ENCODE data around the gene VCAM1.

VCAM1 gene

GRCh38 chr1:100736746-100737145, 17.2 kb downstream of the VCAM1 start:
- Histone ChIP-seq H3K4me1 (ENCODE audit: control insufficient read depth, low read length) (no peaks in the 10 kb centered on the region), H3K79me2 (ENCODE audit: control insufficient read depth, low read length) (no peaks in the 10 kb centered on the region), H3K4me3 (ENCODE audit: low read length) (no peak overlapping the region), H3K27ac (ENCODE audit: low read depth, low read length) (no peak overlapping the region), H3K27me3 (ENCODE audit: control insufficient read depth, low read length) (no peaks in the 10 kb centered on the region), H3K9me2 (replicated peaks; ENCODE audit: control insufficient read depth, low read length) (no peaks in the 10 kb centered on the region), H3K4me2 (ENCODE audit: low read length) (no peak overlapping the region), H3K9me3 (ENCODE audit: control insufficient read depth, insufficient read depth, low read length) (no peaks in the 10 kb centered on the region), H3K36me3 (ENCODE audit: control insufficient read depth, low read length) (no peaks in the 10 kb centered on the region), H4K20me1 (ENCODE audit: control insufficient read depth, insufficient read depth, low read depth, low read length) (no peaks in the 10 kb centered on the region), H3F3A (ENCODE audit: control insufficient read depth, insufficient read depth) (no peaks in the 10 kb centered on the region)
- TF ChIP-seq CTCF (IDR thresholded peaks at IDR 0.05; ENCODE audit: low read depth, low read length, poor library complexity, severe bottlenecking) (no peak), EZH2phosphoT487 (IDR thresholded peaks at IDR 0.05; ENCODE audit: borderline replicate concordance, low read length) (no peak)

- H3F3A ChIP-seq (ENCODE audit: control insufficient read depth, insufficient read depth) = no peaks in the 10 kb centered on the region
- H3K9me3 ChIP-seq (ENCODE audit: control insufficient read depth, insufficient read depth, low read length) = no peaks in the 10 kb centered on the region
- no peaks in the 10 kb centered on the region for H3K79me2 ChIP-seq (ENCODE audit: control insufficient read depth, low read length)
- no peaks in the 10 kb centered on the region for H3K4me1 ChIP-seq (ENCODE audit: control insufficient read depth, low read length)
- no peaks in the 10 kb centered on the region for H4K20me1 ChIP-seq (ENCODE audit: control insufficient read depth, insufficient read depth, low read depth, low read length)
- no peak overlapping the region for H3K4me3 ChIP-seq (ENCODE audit: low read length)
- no peak overlapping the region for H3K4me2 ChIP-seq (ENCODE audit: low read length)
- TF ChIP-seq CTCF (IDR thresholded peaks at IDR 0.05; ENCODE audit: low read depth, low read length, poor library complexity, severe bottlenecking) (no peak), EZH2phosphoT487 (IDR thresholded peaks at IDR 0.05; ENCODE audit: borderline replicate concordance, low read length) (no peak)
- H3K36me3 ChIP-seq (ENCODE audit: control insufficient read depth, low read length) = no peaks in the 10 kb centered on the region
- no peaks in the 10 kb centered on the region for H3K27me3 ChIP-seq (ENCODE audit: control insufficient read depth, low read length)
- H3K27ac ChIP-seq (ENCODE audit: low read depth, low read length) = no peak overlapping the region
- no peaks in the 10 kb centered on the region for H3K9me2 ChIP-seq (replicated peaks; ENCODE audit: control insufficient read depth, low read length)
Observed at GRCh38 chr1:100746542-100746932, 27.0 kb downstream of the VCAM1 start.

- TF ChIP-seq CTCF (IDR thresholded peaks at IDR 0.05; ENCODE audit: low read depth, low read length, poor library complexity, severe bottlenecking) = no peak
- TF ChIP-seq EZH2phosphoT487 (IDR thresholded peaks at IDR 0.05; ENCODE audit: borderline replicate concordance, low read length) = no peak
- H3K9me3 ChIP-seq (ENCODE audit: control insufficient read depth, insufficient read depth, low read length) = no peaks in the 10 kb centered on the region
- no peaks in the 10 kb centered on the region for H3K79me2 ChIP-seq (ENCODE audit: control insufficient read depth, low read length)
Observed at GRCh38 chr1:100747771-100748170, 28.2 kb downstream of the VCAM1 start.

More at GRCh38 chr1:100747771-100748170, 28.2 kb downstream of the VCAM1 start:
- Histone ChIP-seq H3K27ac (ENCODE audit: low read depth, low read length) (no peak overlapping the region), H3K36me3 (ENCODE audit: control insufficient read depth, low read length) (no peaks in the 10 kb centered on the region), H3F3A (ENCODE audit: control insufficient read depth, insufficient read depth) (no peaks in the 10 kb centered on the region), H3K4me2 (ENCODE audit: low read length) (no peak overlapping the region), H3K4me1 (ENCODE audit: control insufficient read depth, low read length) (no peaks in the 10 kb centered on the region), H4K20me1 (ENCODE audit: control insufficient read depth, insufficient read depth, low read depth, low read length) (no peaks in the 10 kb centered on the region), H3K27me3 (ENCODE audit: control insufficient read depth, low read length) (no peaks in the 10 kb centered on the region), H3K4me3 (ENCODE audit: low read length) (no peak overlapping the region), H3K9me2 (replicated peaks; ENCODE audit: control insufficient read depth, low read length) (no peaks in the 10 kb centered on the region)
